H1 (cell line): Measurements from ENCODE around the gene MYOT. TPM values are rescaled to one million over a fixed set of nuclear protein-coding genes. Genes with fewer than 3 reads are reported as not detected.

Source experiments
- CTCF ChIA-PET: fragments of 300-600 bp; sonication (Branson Sonifier 250); formaldehyde crosslinking; loops from one replicate; lab custom pipeline; 2021; ENCODE audit not compliant: partially characterized antibody; lab: Charles Lee
- POLR2A ChIA-PET: fragments of 300-600 bp; sonication (Branson Sonifier 250); formaldehyde crosslinking; loops from one replicate; lab custom pipeline; 2021; ENCODE audit warnings: inconsistent platforms; ENCODE audit not compliant: partially characterized antibody; lab: Charles Lee
- DNase-seq, 2 experiments: peaks; one replicate each; pipeline versions ENCODE4 v3.0.0 to v3.0.0-alpha.2; 2010 to 2022; ENCODE audit warnings: low spot score in 2 of 2, low read depth in 1 of 2, mixed read lengths in 1 of 2
- FAIRE-seq: peaks from 2 replicates; lab custom pipeline; 2011; peaks lifted over from hg19 to GRCh38; lab: Jason Lieb, UNC
- H2AFZ ChIP-seq: 2 replicates; pipeline ENCODE4 v1.8.1; 2012; ENCODE audit warnings: low read length, inconsistent platforms
- H2AK5ac ChIP-seq: 2 replicates; pipeline ENCODE4 v1.6.1; 2013; ENCODE audit warnings: low read depth, low read length
- H2BK120ac ChIP-seq: replicated peaks from 2 replicates; pipeline ENCODE3; 2013; ENCODE audit warnings: low read depth, low read length, inconsistent platforms
- H2BK12ac ChIP-seq: 2 replicates; pipeline ENCODE4 v1.6.1; 2013; ENCODE audit warnings: low read depth, low read length
- H2BK15ac ChIP-seq: 2 replicates; pipeline ENCODE4 v1.6.1; 2013; ENCODE audit warnings: low read length
- H2BK20ac ChIP-seq: 2 replicates; pipeline ENCODE4 v1.6.1; 2013; ENCODE audit warnings: low read length
- H2BK5ac ChIP-seq: 2 replicates; pipeline ENCODE4 v1.6.1; 2013; ENCODE audit warnings: low read depth, low read length
- H3K14ac ChIP-seq: 2 replicates; pipeline ENCODE4 v1.6.1; 2013; ENCODE audit warnings: inconsistent platforms; ENCODE audit not compliant: insufficient read length
- H3K18ac ChIP-seq: 2 replicates; pipeline ENCODE4 v1.6.1; 2013; ENCODE audit warnings: low read length; ENCODE audit errors: extremely low read depth
- H3K23ac ChIP-seq: 2 replicates; pipeline ENCODE4 v1.6.1; 2013; ENCODE audit warnings: inconsistent platforms; ENCODE audit not compliant: insufficient read length
- H3K23me2 ChIP-seq: 2 replicates; pipeline ENCODE4 v1.6.1; 2013; ENCODE audit warnings: low read depth, low read length
- H3K27ac ChIP-seq: 2 replicates; pipeline ENCODE4 v1.6.1; 2011; ENCODE audit warnings: low read depth, low read length, inconsistent platforms
- H3K27me3 ChIP-seq, 4 experiments: replicated peaks in 1 of 4; 1 replicate in 1 of 4; 2 replicates in 3 of 4; pipeline versions ENCODE4 v1.6.1 to v1.8.1; 2011 to 2013; ENCODE audit warnings: low read length in 3 of 4, mild to moderate bottlenecking in 3 of 4, inconsistent platforms in 2 of 4, mixed read lengths in 2 of 4, moderate library complexity in 1 of 4; ENCODE audit not compliant: control insufficient read depth in 3 of 4, insufficient read depth in 3 of 4; ENCODE audit errors: extremely low read depth in 1 of 4
- H3K36me3 ChIP-seq, 4 experiments: 2 replicates each; pipeline versions ENCODE4 v1.6.1 to v1.8.1; 2011 to 2013; ENCODE audit warnings: mild to moderate bottlenecking in 4 of 4, low read length in 3 of 4, moderate library complexity in 2 of 4, control low read depth in 1 of 4, inconsistent platforms in 1 of 4; ENCODE audit not compliant: insufficient read depth in 4 of 4, control insufficient read depth in 2 of 4
- H3K4ac ChIP-seq: replicated peaks from 2 replicates; pipeline ENCODE3; 2013; ENCODE audit warnings: low read length, low read depth, mixed read lengths, inconsistent platforms; ENCODE audit not compliant: insufficient read length
- H3K4me1 ChIP-seq, 4 experiments: replicated peaks in 1 of 4; 1 replicate in 1 of 4; 2 replicates in 3 of 4; pipeline versions ENCODE4 v1.6.1 to v1.8.1; 2011 to 2013; ENCODE audit warnings: low read length in 3 of 4, inconsistent platforms in 2 of 4, mixed read lengths in 1 of 4; ENCODE audit not compliant: insufficient read depth in 4 of 4, control insufficient read depth in 3 of 4
- H3K4me2 ChIP-seq, 2 experiments: 2 replicates each; pipeline versions ENCODE4 v1.6.1 to v1.8.1; 2011 to 2013; ENCODE audit warnings: low read depth in 2 of 2, low read length in 2 of 2, control low read depth in 1 of 2, inconsistent platforms in 1 of 2, mild to moderate bottlenecking in 1 of 2; ENCODE audit not compliant: insufficient read depth in 1 of 2
- H3K4me3 ChIP-seq, 4 experiments: fragments of 200-600, 300-600 bp in 1 of 4; sonication (generic), shearing (Covaris generic), sonication (Bioruptor Twin) in 1 of 4; 2 replicates each; pipeline versions ENCODE4 v1.5.1 to v1.8.1; 2011 to 2016; ENCODE audit warnings: low read length in 4 of 4, low read depth in 3 of 4, control low read depth in 2 of 4, inconsistent platforms in 2 of 4, mild to moderate bottlenecking in 2 of 4, mixed read lengths in 1 of 4, moderate library complexity in 1 of 4; ENCODE audit not compliant: insufficient read depth in 2 of 4; ENCODE audit errors: extremely low read depth in 1 of 4
- H3K56ac ChIP-seq: replicated peaks from 2 replicates; pipeline ENCODE3; 2013; ENCODE audit warnings: low read depth, mild to moderate bottlenecking, mixed read lengths, low read length, inconsistent platforms; ENCODE audit not compliant: insufficient read length
- H3K79me1 ChIP-seq: 2 replicates; pipeline ENCODE4 v1.6.1; 2013; ENCODE audit warnings: low read depth, low read length, control low read depth
- H3K79me2 ChIP-seq, 2 experiments: 2 replicates each; pipeline versions ENCODE4 v1.6.1 to v1.8.1; 2012 to 2013; ENCODE audit warnings: low read length in 2 of 2, mild to moderate bottlenecking in 2 of 2, inconsistent platforms in 1 of 2; ENCODE audit not compliant: insufficient read depth in 2 of 2, control insufficient read depth in 1 of 2
- H3K9ac ChIP-seq, 4 experiments: replicated peaks in 1 of 4; 1 replicate in 1 of 4; 2 replicates in 3 of 4; pipeline versions ENCODE4 v1.6.1 to v1.8.1; 2011 to 2013; ENCODE audit warnings: low read depth in 3 of 4, low read length in 3 of 4, control low read depth in 2 of 4, mild to moderate bottlenecking in 2 of 4, moderate library complexity in 2 of 4, inconsistent platforms in 1 of 4; ENCODE audit errors: extremely low read depth in 1 of 4
- H3K9me3 ChIP-seq, 2 experiments: 2 replicates each; pipeline versions ENCODE4 v1.6.1 to v1.8.1; 2012 to 2013; ENCODE audit warnings: mild to moderate bottlenecking in 2 of 2, moderate library complexity in 2 of 2, control low read depth in 1 of 2, inconsistent platforms in 1 of 2, low read depth in 1 of 2, low read length in 1 of 2, mixed read lengths in 1 of 2; ENCODE audit not compliant: insufficient read depth in 2 of 2
- H4K20me1 ChIP-seq, 2 experiments: replicated peaks in 1 of 2; 2 replicates each; pipeline versions ENCODE3 to v1.8.1; 2011 to 2013; ENCODE audit warnings: inconsistent platforms in 2 of 2, low read length in 2 of 2, mild to moderate bottlenecking in 1 of 2; ENCODE audit not compliant: insufficient read depth in 2 of 2, control insufficient read depth in 1 of 2
- H4K5ac ChIP-seq: 2 replicates; pipeline ENCODE4 v1.6.1; 2013; ENCODE audit warnings: low read length, low read depth, mixed read lengths, inconsistent platforms; ENCODE audit not compliant: insufficient read length
- H4K8ac ChIP-seq: 2 replicates; pipeline ENCODE4 v1.8.0; 2013; ENCODE audit warnings: mild to moderate bottlenecking, moderate library complexity, low read length, inconsistent platforms; ENCODE audit not compliant: insufficient read depth; ENCODE audit errors: extremely low read depth
- H4K91ac ChIP-seq: replicated peaks from 2 replicates; pipeline ENCODE3; 2013; ENCODE audit warnings: low read length, mixed read lengths, inconsistent platforms; ENCODE audit not compliant: insufficient read length
- PHF8 ChIP-seq: fragments of 200-600 bp; sonication (generic); conservative IDR thresholded peaks from 2 replicates; pipeline ENCODE4 v1.7.1; 2012; ENCODE audit warnings: low read depth, mild to moderate bottlenecking, inconsistent platforms, low read length, moderate library complexity
- SP1 ChIP-seq: IDR thresholded peaks from 2 replicates; pipeline ENCODE4 v1.6.1; 2011; ENCODE audit warnings: low read depth, low read length
- TEAD4 ChIP-seq: IDR thresholded peaks from 2 replicates; pipeline ENCODE4 v1.6.1; 2012; ENCODE audit warnings: low read depth, low read length, inconsistent platforms, mixed read lengths
- WGBS, 2 experiments: shearing (Covaris generic) in 1 of 2; methylation state at CpG; one replicate each; pipeline versions ENCODE4 v1.1.6 to v1.1.7; 2013 to 2015; ENCODE audit warnings: low lambda C conversion rate in 2 of 2, mixed read lengths in 2 of 2, inconsistent platforms in 1 of 2, low coverage in 1 of 2, missing lambda C conversion rate in 1 of 2; ENCODE audit not compliant: insufficient replicate concordance in 2 of 2, insufficient coverage in 1 of 2, insufficient read length in 1 of 2; ENCODE audit errors: extremely low coverage in 1 of 2, missing lambda C conversion rate in 1 of 2; 5-methylcytosine and 5-hydroxymethylcytosine counted together
- polyA plus RNA-seq, 7 experiments: library from polyadenylated mRNA; depleted of rRNA in 3 of 7; stranded (reverse) in 5 of 7; unstranded in 2 of 7; fragments of >200 nt in 5 of 7; fragments of 200-250 nt in 2 of 7; gene quantifications; 1 replicate in 5 of 7; 2 replicates in 1 of 7; 4 replicates in 1 of 7; pipeline versions ENCODE4 v1.2.1 to v1.2.3, GENCODE V29; 2011 to 2013; ENCODE audit warnings: missing spikeins in 2 of 7, mixed read lengths in 2 of 7
- total RNA-seq: library from RNA; stranded (reverse); fragmentation: NEBNext Ultra II Directional; extraction: Animal tissue kit (Norgen Biotek cat#: 25700); gene quantifications from 2 replicates; pipeline ENCODE4 v1.2.1, GENCODE V29; 2021

Gene MYOT
- total and polyA plus RNA-seq, 2 of the 8 experiments (the other 6 are each of a cell fraction or from before 2014, with no cell fraction given) = not detected

GRCh38 chr5:137880313-137880712 lies 12.7 kb downstream of the MYOT start:
- H3K18ac ChIP-seq = no peak overlapping the region
- H3K36me3 ChIP-seq = no peaks in the 10 kb centered on the region
- POLR2A ChIA-PET = no interaction called here
- no peaks in the 10 kb centered on the region for H4K20me1 ChIP-seq
- no peaks in the 10 kb centered on the region for H3K4me1 ChIP-seq
- H2BK12ac ChIP-seq = no peak overlapping the region
- H3K9ac ChIP-seq = no peak overlapping the region
- no peak overlapping the region for H2AFZ ChIP-seq
- no peak overlapping the region for H3K14ac ChIP-seq
- no peaks in the 10 kb centered on the region for H3K79me1 ChIP-seq
- H3K23ac ChIP-seq = no peak overlapping the region
- H3K27me3 ChIP-seq = no peaks in the 10 kb centered on the region
- H2BK20ac ChIP-seq = no peak overlapping the region
- DNase-seq = no peak
- H4K5ac ChIP-seq = no peak overlapping the region
- no peaks in the 10 kb centered on the region for H3K23me2 ChIP-seq
- H2BK120ac ChIP-seq = no peak overlapping the region
- H3K4me2 ChIP-seq = no peak overlapping the region
- no peaks in the 10 kb centered on the region for H3K9me3 ChIP-seq
- no peak overlapping the region for H2AK5ac ChIP-seq
- no peak overlapping the region for H4K8ac ChIP-seq
- no peak overlapping the region for H3K56ac ChIP-seq
- CTCF ChIA-PET = interaction anchor here (1.1 to 1.6 kb wide), 2 partner anchors 9 to 79 kb away, joined by 3 to 4 read pairs; no protein-coding TSS in a partner anchor
- no peak for FAIRE-seq
- WGBS, 2 experiments = 68% methylated on average over 1 of the region's 1 CpG; no CpG with 5 or more reads in 1 of the 2 experiments
- no peak overlapping the region for H2BK5ac ChIP-seq
- no peak overlapping the region for H3K4ac ChIP-seq
- no peak overlapping the region for H3K4me3 ChIP-seq
- no peak for TF ChIP-seq PHF8
- TF ChIP-seq TEAD4 = no peak
- TF ChIP-seq SP1 = no peak
- no peak overlapping the region for H2BK15ac ChIP-seq
- no peak overlapping the region for H4K91ac ChIP-seq
- H3K27ac ChIP-seq = no peak overlapping the region
- no peaks in the 10 kb centered on the region for H3K79me2 ChIP-seq
